IMR-90 (cell line): Measurements from ENCODE around the gene BLVRA.
"Not testable (repeated sequence)": the region's sequence is repeated elsewhere in the genome, so short reads cannot be mapped to it uniquely, and the experiment has no call there.

Source experiments
- CTCF ChIP-seq: conservative IDR thresholded peaks from 2 replicates; pipeline ENCODE4 v1.5.1; 2012; ENCODE audit warnings: mild to moderate bottlenecking, low read depth, low read length, improper control_type of control experiment
- FOS ChIP-seq: fragments of 150-350 bp; IDR thresholded peaks from 2 replicates; pipeline ENCODE4 v1.6.1; 2016; ENCODE audit warnings: low read depth, low read length
- POLR2A ChIP-seq: IDR thresholded peaks from 2 replicates; pipeline ENCODE4 v1.6.1; 2012; ENCODE audit warnings: mild to moderate bottlenecking, low read depth, low read length
- SMC3 ChIP-seq: fragments of 150-350 bp; IDR thresholded peaks from 2 replicates; pipeline ENCODE4 v1.6.1; 2016; ENCODE audit warnings: low read depth, mild to moderate bottlenecking, antibody characterized with exemption, low read length, moderate library complexity

GRCh38 chr7:43830917-43831316 is 72.4 kb downstream of the BLVRA start:
- not testable (repeated sequence) for TF ChIP-seq CTCF, FOS, SMC3, POLR2A
